WTC11 (cell line): Measurements from ENCODE around the gene WNT11. TPM values are rescaled to one million over a fixed set of nuclear protein-coding genes. Genes with fewer than 3 reads are reported as not detected.

Experiments
- ATAC-seq: fragments of 200-7000 bp; cut with Tn5 transposase; 2 replicates; pipeline ENCODE4 v1.10.0; 2021; ENCODE audit warnings: mild to moderate bottlenecking, moderate library complexity
- CTCF ChIA-PET: fragments of 300-600 bp; sonication (Branson Sonifier 250); formaldehyde crosslinking; loops from one replicate; lab custom pipeline; 2021; ENCODE audit warnings: antibody characterized with exemption; lab: Charles Lee
- POLR2A ChIA-PET: fragments of 350-600 bp; sonication (Branson Sonifier 250); formaldehyde crosslinking; loops from one replicate; lab custom pipeline; 2021; ENCODE audit warnings: antibody characterized with exemption; lab: Charles Lee
- DNase-seq: peaks from one replicate; pipeline ENCODE4 v3.0.0; 2021; ENCODE audit warnings: low spot score
- H3K27ac Mint-ChIP-seq: 2 replicates; pipeline ENCODE4 v1.8.0; 2021; ENCODE audit warnings: mixed read lengths
- H3K27me3 Mint-ChIP-seq: 2 replicates; pipeline ENCODE4 v1.8.0; 2021; ENCODE audit warnings: low read depth, mild to moderate bottlenecking, moderate library complexity, mixed read lengths
- H3K36me3 Mint-ChIP-seq: 2 replicates; pipeline ENCODE4 v1.8.0; 2021; ENCODE audit warnings: mixed read lengths
- H3K4me1 Mint-ChIP-seq: 2 replicates; pipeline ENCODE4 v1.8.0; 2022; ENCODE audit warnings: mixed read lengths
- H3K4me3 Mint-ChIP-seq: 2 replicates; pipeline ENCODE4 v1.8.0; 2021; ENCODE audit warnings: mild to moderate bottlenecking, moderate library complexity, mixed read lengths
- H3K9me3 Mint-ChIP-seq: 2 replicates; pipeline ENCODE4 v1.8.0; 2021; ENCODE audit warnings: mixed read lengths
- AR ChIP-seq: fragments of 250-450 bp; sonication (Bioruptor Pico); IDR thresholded peaks from 2 replicates; pipeline ENCODE4 v1.9.0; 2021; ENCODE audit warnings: mild to moderate bottlenecking
- ARID4B ChIP-seq: sonication (generic); formaldehyde crosslinking; IDR thresholded peaks from 2 replicates; pipeline ENCODE4 v1.8.0; 2023; ENCODE audit warnings: missing genetic modification reagents, mild to moderate bottlenecking, borderline replicate concordance
- ATF2 ChIP-seq: sonication (generic); formaldehyde crosslinking; IDR thresholded peaks from 2 replicates; pipeline ENCODE4 v1.8.1; 2022; ENCODE audit warnings: low read depth, missing genetic modification reagents, borderline replicate concordance
- CREB1 ChIP-seq: sonication (generic); formaldehyde crosslinking; IDR thresholded peaks from 2 replicates; pipeline ENCODE4 v1.8.0; 2023; ENCODE audit warnings: mild to moderate bottlenecking, missing genetic modification reagents
- CTCF ChIP-seq: fragments of 200-600 bp; IDR thresholded peaks from 2 replicates; pipeline ENCODE4 v1.8.0; 2022; ENCODE audit warnings: antibody characterized with exemption
- E2F1 ChIP-seq: sonication (generic); formaldehyde crosslinking; IDR thresholded peaks from 2 replicates; pipeline ENCODE4 v1.8.0; 2022; ENCODE audit warnings: mild to moderate bottlenecking, missing genetic modification reagents
- EMX1 ChIP-seq: fragments of 250-450 bp; sonication (Bioruptor Pico); IDR thresholded peaks from 2 replicates; pipeline ENCODE4 v1.8.0; 2021; ENCODE audit warnings: mild to moderate bottlenecking
- FOXP4 ChIP-seq: sonication (generic); formaldehyde crosslinking; IDR thresholded peaks from 2 replicates; pipeline ENCODE4 v1.8.0; 2022; ENCODE audit warnings: mild to moderate bottlenecking, missing genetic modification reagents
- GRHL2 ChIP-seq: fragments of 250-450 bp; sonication (Bioruptor Pico); IDR thresholded peaks from 2 replicates; pipeline ENCODE4 v1.8.0; 2022; ENCODE audit warnings: mild to moderate bottlenecking, moderate library complexity; ENCODE audit not compliant: insufficient replicate concordance, severe bottlenecking
- MLX ChIP-seq: sonication (generic); formaldehyde crosslinking; IDR thresholded peaks from 2 replicates; pipeline ENCODE4 v1.8.1; 2023; ENCODE audit warnings: mild to moderate bottlenecking, missing genetic modification reagents, moderate library complexity
- NFE2L1 ChIP-seq: sonication (generic); formaldehyde crosslinking; IDR thresholded peaks from 2 replicates; pipeline ENCODE4 v1.8.1; 2023; ENCODE audit warnings: missing genetic modification reagents
- NFYB ChIP-seq: sonication (generic); formaldehyde crosslinking; conservative IDR thresholded peaks from 2 replicates; pipeline ENCODE4 v1.8.0; 2022; ENCODE audit warnings: low read depth, missing genetic modification reagents
- OVOL2 ChIP-seq: fragments of 250-450 bp; sonication (Bioruptor Pico); IDR thresholded peaks from 2 replicates; pipeline ENCODE4 v1.9.0; 2021; ENCODE audit warnings: mild to moderate bottlenecking, borderline replicate concordance
- RELA ChIP-seq: sonication (generic); formaldehyde crosslinking; IDR thresholded peaks from 2 replicates; pipeline ENCODE4 v1.8.1; 2022; ENCODE audit warnings: missing genetic modification reagents, mild to moderate bottlenecking, borderline replicate concordance
- TP53 ChIP-seq: sonication (generic); formaldehyde crosslinking; IDR thresholded peaks from 2 replicates; pipeline ENCODE4 v1.8.1; 2023; ENCODE audit warnings: mild to moderate bottlenecking, missing genetic modification reagents
- ZMAT4 ChIP-seq: fragments of 250-450 bp; sonication (Bioruptor Pico); IDR thresholded peaks from 2 replicates; pipeline ENCODE4 v1.9.0; 2021; ENCODE audit warnings: mild to moderate bottlenecking
- ZNF219 ChIP-seq: sonication (generic); formaldehyde crosslinking; IDR thresholded peaks from 2 replicates; pipeline ENCODE4 v1.8.0; 2023; ENCODE audit warnings: missing genetic modification reagents, mild to moderate bottlenecking, borderline replicate concordance
- ZNF416 ChIP-seq: fragments of 250-450 bp; sonication (Bioruptor Pico); IDR thresholded peaks from 2 replicates; pipeline ENCODE4 v1.9.0; 2021; ENCODE audit warnings: mild to moderate bottlenecking, inconsistent platforms
- total RNA-seq: library from RNA; stranded (reverse); gene quantifications from 3 replicates; pipeline ENCODE4 v1.2.3, GENCODE V29; 2021

The WNT11 gene
- total RNA-seq, 1 experiment from 2014 or later, result 0.79 TPM

GRCh38 chr11:76148231-76148630, 58.1 kb downstream of the WNT11 start:
- CTCF ChIA-PET, result interaction anchor here (2.5 kb wide), 1 partner anchor 60 kb away, joined by 10 read pairs; no protein-coding TSS in a partner anchor
- Mint-ChIP-seq H3K27ac (no peak overlapping the region), H3K27me3 (peaks cover 17% of the 10 kb centered on the region), H3K36me3 (no peaks in the 10 kb centered on the region), H3K4me3 (no peak overlapping the region), H3K4me1 (peaks cover 9% of the 10 kb centered on the region), H3K9me3 (no peaks in the 10 kb centered on the region)
- no peak for DNase-seq
- no peak for ATAC-seq
- TF ChIP-seq ZMAT4 (CRISPR knock-in tag), result no peak
- TF ChIP-seq ARID4B (CRISPR knock-in tag), result no peak
- no peak for TF ChIP-seq E2F1 (CRISPR knock-in tag)
- TF ChIP-seq TP53, result no peak
- no peak for TF ChIP-seq NFYB (CRISPR knock-in tag)
- no peak for TF ChIP-seq GRHL2 (CRISPR knock-in tag)
- no peak for TF ChIP-seq CREB1
- no peak for TF ChIP-seq ZNF219
- TF ChIP-seq ATF2, result no peak
- TF ChIP-seq ZNF416 (CRISPR knock-in tag), result no peak
- no peak for TF ChIP-seq OVOL2 (CRISPR knock-in tag)
- no peak for TF ChIP-seq MLX (CRISPR knock-in tag)
- no peak for TF ChIP-seq EMX1 (CRISPR knock-in tag)
- no peak for TF ChIP-seq NFE2L1
- POLR2A ChIA-PET, result no interaction called here

GRCh38 chr11:76147106-76147740, 59.1 kb downstream of the WNT11 start:
- Mint-ChIP-seq H3K27ac (no peak overlapping the region), H3K4me3 (no peak overlapping the region), H3K4me1 (peaks cover 3% of the 10 kb centered on the region), H3K36me3 (no peaks in the 10 kb centered on the region), H3K9me3 (no peaks in the 10 kb centered on the region), H3K27me3 (peaks cover 11% of the 10 kb centered on the region)
- ChIA-PET POLR2A (no interaction called here), CTCF (interaction anchor here (0.8 to 0.9 kb wide), 3 partner anchors 40 to 250 kb away, joined by 3 to 4 read pairs (median 3); no protein-coding TSS in a partner anchor)
- ATAC-seq (no peak), DNase-seq (no peak)
- TF ChIP-seq GRHL2 (CRISPR knock-in tag) (no peak), RELA (CRISPR knock-in tag) (no peak), MLX (CRISPR knock-in tag) (no peak), FOXP4 (CRISPR knock-in tag) (no peak), CTCF (no peak), ZNF416 (CRISPR knock-in tag) (no peak), AR (CRISPR knock-in tag) (no peak)
